HG03442 (cell line): ENCODE results near the gene PPFIA3.
"Not testable (repeated sequence)": the region's sequence is repeated elsewhere in the genome, so short reads cannot be mapped to it uniquely, and the experiment has no call there.

Source experiments
- ATAC-seq: cut with Tn5 transposase; IDR thresholded peaks from one replicate; pipeline ENCODE4 v1.9.1; 2021; ENCODE audit warnings: mild to moderate bottlenecking, moderate library complexity; ENCODE audit not compliant: unreplicated experiment

The PPFIA3 gene

DNA sequence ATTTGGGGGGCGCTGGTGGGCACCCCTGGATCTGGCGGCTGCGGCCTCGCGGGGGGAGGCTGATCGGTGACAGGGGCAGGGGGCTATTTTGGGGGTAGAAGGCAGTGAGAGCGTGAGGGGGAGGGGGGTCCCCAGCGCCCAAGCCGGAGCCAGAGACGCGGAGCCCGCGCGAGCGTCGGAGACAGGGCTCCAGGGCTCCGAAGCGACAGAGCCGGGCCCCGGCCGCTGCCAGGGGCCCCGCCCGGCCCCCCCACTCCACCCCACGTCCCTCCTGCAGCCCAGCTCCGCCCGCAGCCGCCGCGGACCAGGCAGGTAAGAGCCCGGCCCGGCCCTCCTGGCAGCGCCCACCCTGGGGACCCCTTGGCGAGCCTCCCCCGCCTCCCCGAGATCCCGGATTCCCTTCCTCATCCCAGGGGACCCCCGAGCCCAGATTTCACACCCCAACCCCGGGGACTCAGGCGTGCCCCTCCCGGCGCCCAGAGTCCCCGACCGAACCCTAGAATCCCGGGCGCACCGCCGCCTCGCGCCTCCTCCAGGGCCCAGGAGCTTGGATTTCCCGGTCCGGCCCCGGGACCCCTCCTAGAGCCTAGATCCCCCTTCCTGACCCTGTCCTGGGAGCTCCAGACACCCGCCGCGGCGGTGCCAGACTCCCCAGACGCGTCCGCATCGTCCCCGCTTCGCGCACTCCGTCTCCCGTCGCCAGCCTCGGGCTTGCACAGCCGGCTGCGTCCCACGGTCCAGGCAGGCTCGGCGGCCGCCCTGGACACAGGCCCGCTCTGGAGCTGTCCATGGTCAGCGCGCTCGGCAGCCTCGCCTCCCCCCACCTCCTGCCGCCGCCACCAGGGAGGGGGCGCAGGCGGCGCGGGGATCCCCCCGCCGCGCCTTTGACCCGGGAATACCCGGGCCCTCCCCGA lies at the start of gene PPFIA3:
Gene PPFIA3 (plus strand): TSS at position 134 of the 914 bp plus-strand sequence. CDS start 8,330 bp downstream, outside the sequence.
- ATAC-seq, result no peak

DNA sequence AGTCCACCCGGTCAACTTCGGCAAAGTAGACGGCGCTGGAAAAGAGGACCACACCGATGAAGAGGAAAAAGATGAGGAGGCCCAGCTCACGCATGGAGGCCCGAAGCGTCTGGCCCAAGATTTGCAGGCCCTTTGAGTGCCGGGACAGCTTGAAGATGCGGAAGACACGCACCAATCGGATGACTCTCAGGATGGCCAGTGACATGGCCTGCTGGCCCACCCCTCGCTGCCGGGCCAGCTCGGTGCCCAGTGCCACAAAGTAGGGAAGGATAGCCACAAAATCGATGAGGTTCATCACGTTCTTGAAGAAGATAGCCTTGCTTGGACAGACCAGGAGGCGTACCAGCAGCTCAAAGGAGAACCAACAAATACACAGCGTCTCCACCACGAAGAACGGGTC lies 48.9 kb upstream of the PPFIA3 start:
- no peak for ATAC-seq

- ATAC-seq, result no peak
These were observed 47.3 kb upstream of the PPFIA3 start for GRCh38 chr19:49071860-49072547.

GRCh38 chr19:49073514-49074378 lies 45.6 kb upstream of the PPFIA3 start:
- ATAC-seq, result no peak

DNA sequence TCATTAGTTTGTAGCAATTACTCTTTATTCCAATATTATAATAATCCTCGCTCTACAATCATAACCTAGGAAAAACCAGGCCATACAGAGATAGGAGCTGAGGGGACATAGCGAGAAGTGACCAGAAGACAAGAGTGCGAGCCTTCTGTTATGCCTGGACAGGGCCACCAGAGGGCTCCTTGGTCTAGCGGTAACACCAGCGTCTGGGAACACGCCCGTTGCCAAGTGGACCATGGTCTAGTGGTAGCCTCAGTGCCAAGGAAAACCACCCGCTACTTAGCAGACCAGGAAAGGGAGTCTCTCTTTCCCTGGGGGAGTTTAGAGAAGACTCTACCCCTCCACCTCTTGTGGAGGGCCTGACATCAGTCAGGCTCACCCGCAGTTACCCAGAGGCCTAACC lies 44.5 kb upstream of the PPFIA3 start:
- not testable (repeated sequence) for ATAC-seq

DNA sequence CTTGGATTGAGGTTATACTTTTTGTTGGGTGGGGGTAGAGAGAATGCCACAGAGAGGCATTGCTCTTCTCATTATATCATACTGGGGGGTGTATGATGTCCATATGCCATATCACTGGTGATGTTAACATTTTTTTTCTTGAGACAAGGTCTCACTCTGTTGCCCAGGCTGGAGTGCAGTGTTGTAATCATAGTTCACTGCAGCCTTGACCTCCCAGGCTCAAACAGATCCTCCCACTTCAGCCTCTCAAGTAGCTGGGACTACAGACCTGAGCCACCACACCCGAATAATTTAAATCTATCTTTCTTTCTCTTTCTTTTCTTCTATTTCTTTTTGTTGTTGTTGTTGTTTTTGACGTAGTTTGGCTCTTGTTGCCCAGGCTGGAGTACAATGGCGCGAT lies 39.0 kb upstream of the PPFIA3 start:
- ATAC-seq, result no peak

- no peak for ATAC-seq
These were observed 38.1 kb upstream of the PPFIA3 start for GRCh38 chr19:49081273-49081672.

DNA sequence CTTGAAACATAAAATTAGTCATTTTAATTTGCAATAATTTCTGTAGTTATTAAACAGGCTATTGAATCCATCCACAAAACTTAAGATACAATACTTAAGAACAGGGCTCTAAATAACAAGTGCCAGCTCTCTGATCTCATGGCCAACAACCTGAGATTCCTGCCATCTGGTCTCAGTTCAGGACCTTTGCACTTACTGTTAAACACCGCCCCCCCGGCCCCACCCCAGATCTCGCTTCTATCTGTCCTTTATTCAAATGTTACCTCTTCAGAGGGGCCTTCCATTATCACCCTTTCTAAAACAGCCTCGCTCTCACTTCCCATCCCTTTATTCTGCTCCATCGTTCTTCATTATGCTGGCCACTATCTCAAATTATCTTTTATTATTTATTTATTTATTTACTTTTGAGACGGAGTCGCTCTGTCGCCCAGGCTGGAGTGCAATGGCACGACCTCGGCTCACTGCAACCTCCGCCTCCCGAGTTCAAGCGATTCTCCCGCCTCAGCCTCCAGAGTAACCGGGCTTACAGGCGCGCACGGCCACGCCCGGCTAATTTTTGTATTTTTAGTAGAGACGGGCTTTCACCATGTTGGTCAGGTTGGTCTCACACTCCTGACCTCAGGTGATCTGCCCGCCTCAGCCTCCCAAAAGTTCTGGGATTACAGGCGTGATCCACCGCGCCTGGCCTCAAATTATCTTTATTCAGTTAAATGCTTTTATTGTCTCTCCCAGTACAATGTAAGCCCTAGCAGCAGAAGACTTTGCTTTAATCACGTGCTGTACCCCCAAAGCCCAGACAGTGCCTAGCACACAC lies 34.9 kb upstream of the PPFIA3 start:
- ATAC-seq, result no peak

DNA sequence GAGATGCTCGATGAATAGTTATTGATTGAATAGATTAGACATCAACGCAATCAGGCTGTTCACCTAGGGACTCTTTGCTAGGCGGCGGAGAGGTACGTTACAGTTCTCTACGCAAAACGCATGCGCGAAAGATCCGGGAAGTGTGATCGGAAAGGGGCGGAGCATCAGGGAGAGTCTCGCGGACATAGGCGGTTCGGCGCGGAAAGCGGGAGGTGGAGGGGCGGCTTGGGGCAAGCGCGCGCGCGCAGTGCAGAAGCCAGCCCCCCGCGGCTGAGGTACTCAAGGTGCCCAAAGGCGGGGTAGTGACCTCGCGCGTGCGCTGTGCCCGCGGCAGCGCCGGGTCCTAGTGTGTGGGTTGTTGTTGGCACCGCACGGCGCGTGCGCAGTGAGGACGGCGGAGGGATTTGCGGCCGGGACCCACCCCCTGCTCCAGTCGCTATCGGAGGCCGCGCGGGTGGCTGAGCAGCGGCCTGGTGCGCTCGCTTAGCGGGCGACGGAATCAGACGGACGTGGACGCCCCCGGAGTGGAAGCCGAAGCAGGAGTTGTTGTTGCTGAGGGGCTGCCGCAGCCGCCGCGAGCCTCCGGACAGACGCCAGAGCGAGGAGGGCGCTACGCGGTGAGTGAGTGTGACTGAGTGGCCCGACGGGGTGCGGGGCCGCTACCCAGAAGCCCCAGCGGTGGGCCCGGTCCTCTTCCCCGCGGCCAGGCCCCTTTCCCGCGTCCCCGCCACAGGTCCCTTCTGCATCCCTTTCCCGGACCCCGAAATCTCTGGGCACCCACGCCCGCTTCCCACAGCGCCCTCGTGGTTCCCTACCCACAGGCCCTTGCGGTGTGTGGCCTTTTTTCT lies 34.1 kb upstream of the PPFIA3 start, which contains the start of gene SNRNP70:
Gene SNRNP70 (plus strand): TSS at position 432 of the 848 bp plus-strand sequence. CDS start 964 bp downstream, outside the sequence.
- peak; percentile 84 for ATAC-seq

DNA sequence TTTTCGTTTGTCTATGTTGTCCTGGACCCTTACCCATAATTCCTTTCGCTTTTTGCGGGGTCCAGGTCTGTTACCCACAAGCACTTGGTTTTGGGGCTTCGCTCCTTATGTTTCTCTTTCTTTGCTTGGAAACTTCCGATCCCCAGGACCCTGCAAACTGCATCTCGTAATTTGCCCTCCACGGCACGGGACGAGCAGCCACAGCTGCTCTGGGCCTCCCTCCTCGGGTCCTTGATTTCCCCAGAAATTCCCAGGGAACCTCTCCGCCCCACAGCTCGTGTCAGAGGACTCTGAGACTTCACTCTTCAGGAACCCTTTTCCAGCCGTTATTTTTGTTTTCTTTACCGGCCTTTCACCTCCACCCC lies 33.5 kb upstream of the PPFIA3 start:
- ATAC-seq, result no peak

DNA sequence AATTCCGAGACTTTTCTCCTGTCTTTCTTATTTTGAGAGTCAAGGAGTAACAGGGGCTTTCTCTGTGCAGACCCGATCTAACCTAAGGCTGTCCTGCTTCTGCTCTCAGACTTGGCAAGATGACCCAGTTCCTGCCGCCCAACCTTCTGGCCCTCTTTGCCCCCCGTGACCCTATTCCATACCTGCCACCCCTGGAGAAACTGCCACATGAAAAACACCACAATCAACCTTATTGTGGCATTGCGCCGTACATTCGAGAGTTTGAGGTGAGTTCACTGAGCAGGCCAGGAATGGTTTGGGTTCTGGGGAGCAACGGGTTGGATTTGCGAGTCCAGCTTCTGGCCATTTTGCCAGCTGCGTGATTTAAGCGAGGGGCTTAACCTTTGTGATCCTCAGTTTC lies 33.0 kb upstream of the PPFIA3 start:
- no peak for ATAC-seq

- no peak for ATAC-seq
These were observed 27.8 kb upstream of the PPFIA3 start for GRCh38 chr19:49091391-49092038.

DNA sequence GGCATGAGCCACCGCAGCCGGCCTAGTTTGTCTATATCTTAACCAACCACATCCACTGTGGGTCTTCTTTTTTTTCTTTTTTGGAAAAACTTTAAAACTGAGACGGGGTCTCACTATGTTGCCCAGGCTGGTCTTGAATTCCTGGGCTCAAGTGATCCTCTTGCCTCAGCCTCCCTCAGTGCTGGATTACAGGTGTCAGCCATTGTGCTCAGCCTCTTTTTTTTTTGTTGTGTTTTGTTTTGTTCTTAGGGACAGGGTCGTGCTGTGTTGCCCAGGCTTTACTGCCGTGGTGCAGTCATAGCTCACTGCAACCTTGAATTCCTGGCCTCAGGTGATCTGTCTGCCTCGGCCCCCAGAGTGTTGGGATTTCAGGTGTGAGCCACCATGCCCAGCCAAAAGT lies 26.7 kb upstream of the PPFIA3 start:
- no peak for ATAC-seq

GRCh38 chr19:49094505-49095482 lies 24.6 kb upstream of the PPFIA3 start:
- no peak for ATAC-seq

DNA sequence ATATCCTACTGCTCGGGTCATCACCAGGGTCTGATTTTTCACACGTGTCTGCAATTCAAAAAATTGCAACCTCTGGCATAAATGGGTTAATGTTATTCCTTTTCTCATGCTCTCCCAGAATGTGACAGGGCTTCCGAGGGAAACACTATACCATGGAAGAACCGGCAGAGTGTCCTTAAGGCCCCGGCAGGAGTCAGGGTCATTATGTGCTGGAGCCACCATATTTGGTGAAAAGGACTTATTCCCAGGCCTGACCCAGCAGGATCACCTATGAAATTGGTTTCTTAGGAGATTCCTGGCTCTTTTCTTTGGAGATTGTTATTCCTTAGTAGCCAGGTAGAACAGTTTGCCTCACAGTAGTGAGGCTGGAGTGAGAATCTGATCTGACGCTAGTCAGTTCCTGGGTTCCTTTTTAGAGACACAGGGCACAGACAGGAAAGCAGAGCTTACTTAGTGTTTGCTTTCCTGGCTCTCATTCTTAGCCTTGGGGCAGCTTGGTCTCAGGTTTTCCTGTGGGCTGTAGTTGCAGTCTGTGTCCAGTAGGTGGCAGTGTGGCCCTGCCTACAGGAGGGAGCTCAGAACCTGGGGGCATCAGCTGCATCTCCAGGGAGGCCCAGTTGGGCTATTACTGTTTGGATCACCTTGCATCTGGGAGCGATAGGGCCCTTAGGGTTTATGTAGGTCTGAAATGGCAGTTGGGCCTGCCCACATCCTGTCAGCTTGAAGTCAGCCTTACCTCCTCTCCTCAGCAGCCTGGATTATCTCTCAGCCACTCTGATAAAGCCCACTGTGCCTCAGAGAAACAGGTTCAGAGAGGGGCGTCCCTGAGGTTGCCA lies 21.7 kb upstream of the PPFIA3 start:
- ATAC-seq, result no peak

GRCh38 chr19:49098795-49099194 lies 20.5 kb upstream of the PPFIA3 start:
- no peak for ATAC-seq

- no peak for ATAC-seq
These were observed 18.2 kb upstream of the PPFIA3 start for GRCh38 chr19:49101160-49101559.
